Panc1 (cell line): ENCODE results near the gene CBX4. TPM values are rescaled to one million over a fixed set of nuclear protein-coding genes. Genes with fewer than 3 reads are reported as not detected.

Source experiments
- ATAC-seq: fragments of 200-7000 bp; cut with Tn5 transposase; 2 replicates; pipeline ENCODE4 v1.9.1; 2020; ENCODE audit warnings: mild to moderate bottlenecking, moderate library complexity
- BruUV-seq: library from RNA; stranded (reverse); fragments of 400-500 nt; replicated peaks from 2 replicates; lab custom pipeline; 2021; lab: Mats Ljungman, UMichigan
- CTCF ChIA-PET: fragments of 300-600 bp; sonication (Branson Sonifier 250); formaldehyde crosslinking; loops from one replicate; lab custom pipeline; 2022; ENCODE audit warnings: antibody characterized with exemption; lab: Charles Lee
- POLR2A ChIA-PET: fragments of 300-600 bp; sonication (Branson Sonifier 250); formaldehyde crosslinking; loops from one replicate; lab custom pipeline; 2022; ENCODE audit warnings: antibody characterized with exemption; lab: Charles Lee
- DNase-seq: peaks from one replicate; pipeline ENCODE4 v3.0.0-alpha.2; 2010; ENCODE audit warnings: low read depth, low spot score
- H3K27ac ChIP-seq: 2 replicates; pipeline ENCODE4 v1.5.1; 2011; ENCODE audit warnings: mild to moderate bottlenecking, low read length, inconsistent platforms
- H3K27me3 ChIP-seq: fragments of 200-500 bp; sonication (Bioruptor generic); 2 replicates; pipeline ENCODE4 v1.6.0; 2014; ENCODE audit warnings: low read length, inconsistent platforms; ENCODE audit not compliant: control insufficient read depth, insufficient read depth
- H3K36me3 ChIP-seq: fragments of 200-500 bp; sonication (Bioruptor generic); 2 replicates; pipeline ENCODE4 v1.5.1; 2014; ENCODE audit warnings: inconsistent platforms, mild to moderate bottlenecking, low read length, moderate library complexity; ENCODE audit not compliant: control insufficient read depth, insufficient read depth
- H3K4me1 ChIP-seq: 2 replicates; pipeline ENCODE4 v1.5.1; 2011; ENCODE audit warnings: inconsistent platforms, mild to moderate bottlenecking, low read length, moderate library complexity; ENCODE audit not compliant: control insufficient read depth, insufficient read depth
- H3K4me3 ChIP-seq, 2 experiments: 2 replicates each; pipeline ENCODE4 v1.5.1; 2011 to 2012; ENCODE audit warnings: low read depth in 2 of 2, low read length in 2 of 2, mild to moderate bottlenecking in 2 of 2, inconsistent platforms in 1 of 2, moderate library complexity in 1 of 2
- H3K9me3 ChIP-seq: fragments of 200-500 bp; sonication (Bioruptor generic); 2 replicates; pipeline ENCODE4 v1.5.1; 2014; ENCODE audit warnings: low read depth, mild to moderate bottlenecking, inconsistent platforms, low read length, moderate library complexity; ENCODE audit not compliant: control insufficient read depth, insufficient read depth
- CTCF ChIP-seq: fragments of 450-650 bp; IDR thresholded peaks from 2 replicates; pipeline ENCODE4 v1.5.1; 2017; ENCODE audit warnings: mild to moderate bottlenecking
- POLR2AphosphoS5 ChIP-seq: IDR thresholded peaks from 2 replicates; pipeline ENCODE4 v1.6.1; 2012; ENCODE audit warnings: mild to moderate bottlenecking, low read depth, low read length, moderate library complexity
- REST ChIP-seq, 2 experiments: IDR thresholded peaks; 2 replicates each; pipeline ENCODE4 v1.6.1; 2011 to 2012; ENCODE audit warnings: low read depth in 2 of 2, control low read depth in 1 of 2, low read length in 1 of 2, mild to moderate bottlenecking in 1 of 2, moderate library complexity in 1 of 2; ENCODE audit not compliant: insufficient read depth in 1 of 2
- SIN3A ChIP-seq: IDR thresholded peaks from 2 replicates; pipeline ENCODE4 v1.6.1; 2012; ENCODE audit warnings: low read depth, mild to moderate bottlenecking, low read length, moderate library complexity, borderline replicate concordance; ENCODE audit not compliant: insufficient read depth
- TCF7L2 ChIP-seq: IDR thresholded peaks from 2 replicates; pipeline ENCODE4 v1.6.1; 2011; ENCODE audit warnings: mild to moderate bottlenecking, low read depth, low read length, inconsistent platforms
- in situ Hi-C: cut with HindIII; loops from 2 replicates; pipeline ENCODE4 v1.10.0; 2016; ENCODE audit warnings: low sequenced_read_pairs, low pct_unique_long_range_greater_than_20kb
- intact Hi-C: fragments of 100-400 bp; cut with micrococcal nuclease; formaldehyde crosslinking; loops from one replicate; pipeline ENCODE4 v1.10.0; 2022; ENCODE audit not compliant: unreplicated experiment
- total RNA-seq: library from RNA; stranded (reverse); gene quantifications from one replicate; pipeline ENCODE4 v1.2.1, GENCODE V29; 2021; ENCODE audit not compliant: unreplicated experiment

Gene CBX4
- total RNA-seq, 1 experiment from 2014 or later: 48.6 TPM

GRCh38 chr17:79785900-79786810, 53.1 kb downstream of the CBX4 start:
- CTCF ChIA-PET: interaction anchor here (0.7 kb wide), 1 partner anchor 222 kb away, joined by 7 read pairs; no protein-coding TSS in a partner anchor
- Histone ChIP-seq H3K4me3 (no peak overlapping the region), H3K27ac (no peak overlapping the region), H3K27me3 (no peaks in the 10 kb centered on the region), H3K9me3 (no peaks in the 10 kb centered on the region), H3K36me3 (no peaks in the 10 kb centered on the region), H3K4me1 (peaks cover 3% of the 10 kb centered on the region)
- intact Hi-C loops (no loop called here), in situ Hi-C loops (loop anchor here (25.0 kb wide), 1 partner anchor 201 kb away; no protein-coding TSS in a partner anchor)
- POLR2A ChIA-PET: no interaction called here
- no peak for DNase-seq
- TF ChIP-seq CTCF (no peak), SIN3A (no peak), REST (IDR thresholded peaks at IDR 0.05; ENCODE audit: insufficient read depth in 1 of 2, low read depth in 2 of 2, low read length in 1 of 2) (no peak), POLR2AphosphoS5 (no peak), TCF7L2 (no peak)
- no peak for ATAC-seq
- BruUV-seq: no TSS peak

GRCh38 chr17:79785017-79785899, 54.0 kb downstream of the CBX4 start:
- BruUV-seq: no TSS peak
- DNase-seq: no peak
- intact Hi-C loops (no loop called here), in situ Hi-C loops (loop anchor here (25.0 kb wide), 1 partner anchor 202 kb away; no protein-coding TSS in a partner anchor)
- Histone ChIP-seq H3K27me3 (no peaks in the 10 kb centered on the region), H3K27ac (no peak overlapping the region), H3K4me3 (no peak overlapping the region), H3K4me1 (peaks cover 3% of the 10 kb centered on the region), H3K36me3 (no peaks in the 10 kb centered on the region), H3K9me3 (no peaks in the 10 kb centered on the region)
- POLR2A ChIA-PET: no interaction called here
- CTCF ChIA-PET: no interaction called here
- ATAC-seq: no peak
- TF ChIP-seq TCF7L2: no peak
- TF ChIP-seq CTCF: no peak
- no peak for TF ChIP-seq POLR2AphosphoS5
- TF ChIP-seq SIN3A: no peak
- no peak for TF ChIP-seq REST (IDR thresholded peaks at IDR 0.05; ENCODE audit: insufficient read depth in 1 of 2, low read depth in 2 of 2, low read length in 1 of 2)
